ENCODE data around the gene NPEPPS.
"Not testable (repeated sequence)": the region's sequence is repeated elsewhere in the genome, so short reads cannot be mapped to it uniquely, and the experiment has no call there.

NPEPPS gene

GRCh38 chr17:47522341-47522740, 8.6 kb upstream of the NPEPPS start:
- not testable (repeated sequence) for H3K27ac ChIP-seq; H3K36me3 ChIP-seq; H3K4me3 ChIP-seq (ENCODE audit: low read depth, low read length); H3K9me3 ChIP-seq (ENCODE audit: severe bottlenecking); DNase-seq; H3K27me3 ChIP-seq (ENCODE audit: insufficient read depth, low read depth, severe bottlenecking)

DNA sequence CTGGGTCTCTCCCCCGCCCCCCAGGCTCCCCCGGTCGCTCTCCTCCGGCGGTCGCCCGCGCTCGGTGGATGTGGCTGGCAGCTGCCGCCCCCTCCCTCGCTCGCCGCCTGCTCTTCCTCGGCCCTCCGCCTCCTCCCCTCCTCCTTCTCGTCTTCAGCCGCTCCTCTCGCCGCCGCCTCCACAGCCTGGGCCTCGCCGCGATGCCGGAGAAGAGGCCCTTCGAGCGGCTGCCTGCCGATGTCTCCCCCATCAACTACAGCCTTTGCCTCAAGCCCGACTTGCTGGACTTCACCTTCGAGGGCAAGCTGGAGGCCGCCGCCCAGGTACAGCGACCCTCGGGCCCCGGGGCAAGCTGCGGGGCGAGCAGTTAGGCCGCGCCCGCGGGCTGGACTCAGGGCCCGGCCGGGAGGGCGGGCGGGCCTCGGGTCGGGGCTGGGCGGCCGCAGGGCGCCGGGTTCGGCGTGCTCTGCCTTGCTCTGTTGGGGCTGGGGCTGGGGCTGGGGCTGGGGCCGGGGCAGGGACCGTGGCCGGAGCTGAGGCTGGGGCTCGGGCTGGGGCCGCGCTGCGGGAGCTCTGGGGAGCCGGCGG, 419 bp downstream of the NPEPPS start:
- not testable (repeated sequence) for H3K36me3 ChIP-seq; H3K27me3 ChIP-seq (ENCODE audit: insufficient read depth, low read depth, severe bottlenecking); DNase-seq; H3K9me3 ChIP-seq (ENCODE audit: severe bottlenecking)
- Histone ChIP-seq H3K27ac (peak overlapping the region; percentile 64), H3K4me3 (ENCODE audit: low read depth, low read length) (peak overlapping the region; percentile 72)

GRCh38 chr17:47539085-47539484, 8.2 kb downstream of the NPEPPS start:
- not testable (repeated sequence) for DNase-seq, H3K27ac ChIP-seq

DNA sequence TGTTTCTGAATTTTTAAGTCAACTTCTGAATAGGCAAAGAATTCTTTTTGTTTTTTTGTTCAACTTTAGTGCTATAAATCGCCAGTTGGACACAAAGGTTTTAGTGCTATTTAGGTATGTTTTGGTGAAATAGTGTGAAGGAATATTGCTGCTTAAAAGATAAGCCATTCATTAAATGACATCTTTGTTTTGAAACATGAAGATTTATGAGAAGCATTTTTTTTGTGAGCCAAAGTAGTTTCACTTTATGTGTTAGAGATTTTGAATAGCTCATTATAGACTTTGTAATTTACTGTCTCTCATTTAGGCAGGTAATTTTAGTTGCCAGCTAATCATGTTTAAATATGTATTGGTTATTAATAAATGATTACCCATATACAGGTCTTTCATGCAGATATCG, 10.8 kb downstream of the NPEPPS start:
- H3K9me3 ChIP-seq (ENCODE audit: severe bottlenecking); H3K36me3 ChIP-seq; H3K4me3 ChIP-seq (ENCODE audit: low read depth, low read length); H3K27me3 ChIP-seq (ENCODE audit: insufficient read depth, low read depth, severe bottlenecking); H3K27ac ChIP-seq; DNase-seq: not testable (repeated sequence)

More at GRCh38 chr17:47539085-47539484, 8.2 kb downstream of the NPEPPS start:
- not testable (repeated sequence) for H3K9me3 ChIP-seq (ENCODE audit: severe bottlenecking); H3K36me3 ChIP-seq; H3K27me3 ChIP-seq (ENCODE audit: insufficient read depth, low read depth, severe bottlenecking); H3K4me3 ChIP-seq (ENCODE audit: low read depth, low read length)

GRCh38 chr17:47544327-47544726, 13.4 kb downstream of the NPEPPS start:
- H3K27ac ChIP-seq; H3K4me3 ChIP-seq (ENCODE audit: low read depth, low read length); H3K36me3 ChIP-seq; H3K9me3 ChIP-seq (ENCODE audit: severe bottlenecking); DNase-seq; H3K27me3 ChIP-seq (ENCODE audit: insufficient read depth, low read depth, severe bottlenecking): not testable (repeated sequence)

DNA sequence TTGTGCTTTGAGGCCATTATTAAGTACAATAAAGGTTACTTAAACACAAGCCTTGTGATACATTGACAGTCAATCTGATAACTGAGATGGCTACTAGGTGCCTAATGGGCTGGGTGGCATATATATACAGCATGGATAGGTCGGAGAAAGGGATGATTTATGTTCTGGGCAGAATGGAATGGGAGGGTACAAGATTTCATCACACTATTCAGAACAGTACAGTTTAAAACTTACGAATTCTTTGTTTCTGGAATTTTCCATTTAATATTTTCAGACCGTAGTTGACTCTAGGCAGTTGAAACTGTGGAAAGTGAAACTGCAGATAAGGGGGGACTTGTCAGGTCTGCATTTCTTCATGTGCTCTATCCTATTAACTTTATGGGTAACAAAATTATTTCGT, 23.8 kb downstream of the NPEPPS start:
- not testable (repeated sequence) for H3K27ac ChIP-seq; H3K4me3 ChIP-seq (ENCODE audit: low read depth, low read length); H3K9me3 ChIP-seq (ENCODE audit: severe bottlenecking); H3K27me3 ChIP-seq (ENCODE audit: insufficient read depth, low read depth, severe bottlenecking); DNase-seq; H3K36me3 ChIP-seq

- H3K27me3 ChIP-seq (ENCODE audit: insufficient read depth, low read depth, severe bottlenecking); H3K4me3 ChIP-seq (ENCODE audit: low read depth, low read length); DNase-seq; H3K27ac ChIP-seq; H3K9me3 ChIP-seq (ENCODE audit: severe bottlenecking); H3K36me3 ChIP-seq: not testable (repeated sequence)
Observed at GRCh38 chr17:47556108-47556507, 25.2 kb downstream of the NPEPPS start.

- not testable (repeated sequence) for DNase-seq; H3K9me3 ChIP-seq (ENCODE audit: severe bottlenecking); H3K27me3 ChIP-seq (ENCODE audit: insufficient read depth, low read depth, severe bottlenecking); H3K36me3 ChIP-seq; H3K27ac ChIP-seq; H3K4me3 ChIP-seq (ENCODE audit: low read depth, low read length)
Observed at GRCh38 chr17:47560517-47561043, 29.7 kb downstream of the NPEPPS start.

GRCh38 chr17:47561698-47562405, 30.9 kb downstream of the NPEPPS start:
- not testable (repeated sequence) for H3K4me3 ChIP-seq (ENCODE audit: low read depth, low read length); H3K27ac ChIP-seq; H3K36me3 ChIP-seq; H3K9me3 ChIP-seq (ENCODE audit: severe bottlenecking); H3K27me3 ChIP-seq (ENCODE audit: insufficient read depth, low read depth, severe bottlenecking)
- peak; percentile 16 for DNase-seq

DNA sequence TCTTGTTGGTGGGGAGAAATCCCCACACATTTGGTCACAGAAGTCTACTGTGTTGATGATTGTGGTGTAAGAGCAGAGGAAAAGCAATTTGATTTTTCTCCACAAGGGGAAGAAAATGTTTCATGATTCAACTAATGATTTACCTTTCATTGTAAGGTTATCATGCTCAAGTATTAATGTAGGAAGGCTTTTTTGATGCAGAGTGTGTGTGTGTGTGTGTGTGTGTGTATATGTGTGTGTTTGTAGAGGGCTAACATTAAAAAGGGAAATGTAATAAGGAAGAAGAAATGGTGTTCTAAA, 31.4 kb downstream of the NPEPPS start:
- H3K27ac ChIP-seq; H3K36me3 ChIP-seq; H3K4me3 ChIP-seq (ENCODE audit: low read depth, low read length); H3K9me3 ChIP-seq (ENCODE audit: severe bottlenecking); DNase-seq; H3K27me3 ChIP-seq (ENCODE audit: insufficient read depth, low read depth, severe bottlenecking): not testable (repeated sequence)

- DNase-seq, H3K36me3 ChIP-seq: not testable (repeated sequence)
Observed at GRCh38 chr17:47567261-47567660, 36.4 kb downstream of the NPEPPS start.

DNA sequence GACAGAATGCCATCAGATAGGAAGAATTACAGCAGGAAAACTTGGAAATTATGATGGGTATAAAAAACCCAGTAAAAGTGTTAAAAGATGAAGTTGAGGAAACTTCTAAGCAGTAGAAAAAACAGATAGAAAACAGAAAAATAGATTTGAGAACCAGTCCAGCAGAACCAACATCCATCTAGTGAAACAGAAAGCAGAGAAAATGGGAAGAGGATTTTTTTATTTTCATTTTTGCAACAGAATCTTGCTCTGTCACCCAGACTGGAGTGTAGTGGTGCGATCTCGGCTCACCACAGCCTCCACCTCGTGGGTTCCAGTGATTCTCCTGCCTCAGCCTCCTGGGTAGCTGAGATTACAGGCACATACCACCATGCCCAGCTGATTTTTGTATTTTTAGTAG, 41.7 kb downstream of the NPEPPS start:
- not testable (repeated sequence) for H3K4me3 ChIP-seq (ENCODE audit: low read depth, low read length); H3K27me3 ChIP-seq (ENCODE audit: insufficient read depth, low read depth, severe bottlenecking); H3K9me3 ChIP-seq (ENCODE audit: severe bottlenecking); H3K36me3 ChIP-seq; DNase-seq; H3K27ac ChIP-seq

More at GRCh38 chr17:47567261-47567660, 36.4 kb downstream of the NPEPPS start:
- H3K27ac ChIP-seq; H3K27me3 ChIP-seq (ENCODE audit: insufficient read depth, low read depth, severe bottlenecking); H3K4me3 ChIP-seq (ENCODE audit: low read depth, low read length); H3K9me3 ChIP-seq (ENCODE audit: severe bottlenecking): not testable (repeated sequence)

DNA sequence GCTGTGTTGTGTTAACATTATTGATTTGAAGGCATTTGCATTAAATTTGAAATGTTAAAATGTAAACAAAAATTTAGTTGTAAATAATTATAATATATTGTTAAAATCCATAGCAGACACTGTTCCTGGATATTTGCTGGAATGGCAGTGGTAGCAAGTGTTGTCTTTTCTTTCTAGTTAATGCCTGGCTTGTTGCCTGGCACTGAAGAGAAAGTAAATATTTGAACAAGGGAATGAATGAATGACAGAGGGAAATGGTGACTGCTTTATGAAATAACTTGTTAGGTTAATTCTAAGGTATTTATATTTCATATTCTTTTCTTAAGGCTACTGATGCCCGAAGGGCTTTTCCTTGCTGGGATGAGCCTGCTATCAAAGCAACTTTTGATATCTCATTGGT, 51.5 kb downstream of the NPEPPS start:
- H3K36me3 ChIP-seq; H3K27me3 ChIP-seq (ENCODE audit: insufficient read depth, low read depth, severe bottlenecking); H3K9me3 ChIP-seq (ENCODE audit: severe bottlenecking); DNase-seq; H3K4me3 ChIP-seq (ENCODE audit: low read depth, low read length); H3K27ac ChIP-seq: not testable (repeated sequence)

- H3K27ac ChIP-seq; H3K36me3 ChIP-seq; H3K4me3 ChIP-seq (ENCODE audit: low read depth, low read length); H3K9me3 ChIP-seq (ENCODE audit: severe bottlenecking); H3K27me3 ChIP-seq (ENCODE audit: insufficient read depth, low read depth, severe bottlenecking); DNase-seq: not testable (repeated sequence)
Observed at GRCh38 chr17:47586378-47587055, 55.6 kb downstream of the NPEPPS start.

GRCh38 chr17:47593522-47593921, 62.6 kb downstream of the NPEPPS start:
- not testable (repeated sequence) for H3K9me3 ChIP-seq (ENCODE audit: severe bottlenecking); H3K27ac ChIP-seq; H3K27me3 ChIP-seq (ENCODE audit: insufficient read depth, low read depth, severe bottlenecking); H3K4me3 ChIP-seq (ENCODE audit: low read depth, low read length); DNase-seq
- H3K36me3 ChIP-seq, result peaks cover 33% of the 10 kb centered on the region
